GM12878 (cell line): ENCODE measurements around the gene PLEKHA7. TPM values are rescaled to one million over a fixed set of nuclear protein-coding genes. Genes with fewer than 3 reads are reported as not detected.

Experiments used
- ATAC-seq: fragments of 200-7000 bp; cut with Tn5 transposase; 3 replicates; pipeline ENCODE4 v1.9.1; 2020; ENCODE audit warnings: mild to moderate bottlenecking, moderate library complexity
- BruUV-seq: library from RNA; stranded (reverse); fragments of 400-500 nt; replicated peaks from 2 replicates; lab custom pipeline; 2021; lab: Mats Ljungman, UMichigan
- CTCF ChIA-PET: fragments of 300-600 bp; sonication (Branson Sonifier 250); formaldehyde crosslinking; extraction: SDS; loops from one replicate; lab custom pipeline; 2021; ENCODE audit warnings: inconsistent platforms; lab: Yijun Ruan, JAX
- POLR2A ChIA-PET: fragments of 350-600 bp; formaldehyde crosslinking; extraction: SDS; loops from one replicate; lab custom pipeline; 2021; ENCODE audit warnings: inconsistent platforms; lab: Charles Lee
- RAD21 ChIA-PET: fragments of 300-600 bp; sonication (Branson Sonifier 250); formaldehyde crosslinking; loops from one replicate; lab custom pipeline; 2023; ENCODE audit warnings: antibody characterized with exemption; ENCODE audit not compliant: unreplicated experiment; lab: Charles Lee
- SMC1A ChIA-PET: fragments of 300-600 bp; sonication (Branson Sonifier 250); formaldehyde crosslinking; loops from one replicate; lab custom pipeline; 2023; ENCODE audit not compliant: unreplicated experiment, uncharacterized antibody; lab: Charles Lee
- DNase-seq: peaks from one replicate; pipeline ENCODE4 v3.0.0-alpha.2; 2011; ENCODE audit warnings: low read depth, low spot score
- FAIRE-seq: peaks from 3 replicates; lab custom pipeline; 2011; peaks lifted over from hg19 to GRCh38; lab: Jason Lieb, UNC
- H2AFZ ChIP-seq: 2 replicates; pipeline ENCODE4 v1.6.0; 2011; ENCODE audit warnings: low read depth, low read length, control low read depth; ENCODE audit not compliant: control insufficient read depth
- H3K27ac ChIP-seq: 2 replicates; pipeline ENCODE4 v1.5.1; 2011; ENCODE audit warnings: control low read depth; ENCODE audit not compliant: control insufficient read depth, insufficient read depth
- H3K27me3 ChIP-seq, 2 experiments: replicated peaks in 1 of 2; 2 replicates each; pipeline versions ENCODE4 v1.6.0 to v1.6.1; 2011; ENCODE audit warnings: low read length in 1 of 2; ENCODE audit not compliant: control insufficient read depth in 2 of 2, insufficient read depth in 2 of 2
- H3K36me3 ChIP-seq, 2 experiments: 2 replicates each; pipeline ENCODE4 v1.5.1; 2011; ENCODE audit warnings: low read length in 1 of 2; ENCODE audit not compliant: control insufficient read depth in 2 of 2, insufficient read depth in 2 of 2
- H3K4me1 ChIP-seq: 2 replicates; pipeline ENCODE4 v1.6.1; 2011; ENCODE audit warnings: mild to moderate bottlenecking, low read length, moderate library complexity, mixed read lengths; ENCODE audit not compliant: control insufficient read depth, insufficient read depth
- H3K4me2 ChIP-seq: 2 replicates; pipeline ENCODE4 v1.6.0; 2011; ENCODE audit warnings: control low read depth; ENCODE audit not compliant: control insufficient read depth, insufficient read depth
- H3K4me3 ChIP-seq: fragments of 200-600 bp; sonication (generic); 2 replicates; pipeline ENCODE4 v1.5.1; 2016
- H3K79me2 ChIP-seq: 2 replicates; pipeline ENCODE4 v1.6.0; 2011; ENCODE audit warnings: low read length; ENCODE audit not compliant: control insufficient read depth, insufficient read depth
- H3K9ac ChIP-seq: 2 replicates; pipeline ENCODE4 v1.8.0; 2011; ENCODE audit warnings: low read length, control low read depth, mixed read lengths; ENCODE audit not compliant: control insufficient read depth, insufficient read depth
- H3K9me3 ChIP-seq: replicated peaks from 3 replicates; pipeline ENCODE4 v1.5.1; 2011; ENCODE audit warnings: mild to moderate bottlenecking, low read length; ENCODE audit not compliant: control insufficient read depth, insufficient read depth
- H4K20me1 ChIP-seq: 2 replicates; pipeline ENCODE4 v1.6.0; 2011; ENCODE audit not compliant: control insufficient read depth, insufficient read depth
- BACH1 ChIP-seq: fragments of 450-650 bp; IDR thresholded peaks from 2 replicates; pipeline ENCODE4 v1.6.1; 2017; ENCODE audit warnings: mild to moderate bottlenecking, borderline replicate concordance
- JUNB ChIP-seq: IDR thresholded peaks from 2 replicates; pipeline ENCODE4 v1.6.1; 2016; ENCODE audit warnings: antibody characterized with exemption, mild to moderate bottlenecking
- MEF2B ChIP-seq: fragments of 450-650 bp; IDR thresholded peaks from 2 replicates; pipeline ENCODE4 v1.6.1; 2018; ENCODE audit warnings: mild to moderate bottlenecking, moderate library complexity; ENCODE audit not compliant: partially characterized antibody, poor library complexity, severe bottlenecking
- NR2C2 ChIP-seq: IDR thresholded peaks from 2 replicates; pipeline ENCODE4 v1.6.1; 2011; ENCODE audit warnings: borderline replicate concordance, low read depth; ENCODE audit not compliant: control insufficient read depth, insufficient read length
- RELA ChIP-seq: fragments of 450-650 bp; IDR thresholded peaks from 2 replicates; pipeline ENCODE4 v1.8.0; 2014; ENCODE audit warnings: borderline replicate concordance; ENCODE audit not compliant: partially characterized antibody
- TCF12 ChIP-seq: IDR thresholded peaks from 2 replicates; pipeline ENCODE4 v1.6.1; 2011; ENCODE audit warnings: low read depth, mild to moderate bottlenecking, low read length
- ZNF207 ChIP-seq: fragments of 450-650 bp; IDR thresholded peaks from 2 replicates; pipeline ENCODE4 v1.6.1; 2014; ENCODE audit warnings: antibody characterized with exemption, mild to moderate bottlenecking, borderline replicate concordance
- ZZZ3 ChIP-seq: IDR thresholded peaks from 2 replicates; pipeline ENCODE4 v1.6.1; 2011; ENCODE audit warnings: low read depth; ENCODE audit not compliant: control insufficient read depth, insufficient read length
- WGBS: methylation state at CpG from one replicate; pipeline ENCODE4 v1.1.6; 2016; ENCODE audit warnings: low lambda C conversion rate; ENCODE audit not compliant: insufficient replicate concordance, insufficient coverage; ENCODE audit errors: missing lambda C conversion rate; 5-methylcytosine and 5-hydroxymethylcytosine counted together
- in situ Hi-C: fragments of 300-500 bp; cut with MboI; formaldehyde crosslinking; loops from 9 replicates; pipeline ENCODE4 v1.14.3; 2018; ENCODE audit warnings: mixed read lengths
- intact Hi-C: fragments of 100-400 bp; cut with micrococcal nuclease; formaldehyde crosslinking; loops from one replicate; pipeline ENCODE4 v1.14.2; 2022; ENCODE audit not compliant: unreplicated experiment
- polyA plus RNA-seq, 11 experiments: library from polyadenylated mRNA; depleted of rRNA in 4 of 11; unstranded in 6 of 11; stranded (reverse) in 5 of 11; fragments of >200 nt; fragmentation: Nextera tagmentation in 4 of 11; fragmentation: Illumina TruSeq in 1 of 11; extraction: Ambion mirVana in 4 of 11; extraction: Trizol in 1 of 11; gene quantifications; 1 replicate in 1 of 11; 2 replicates in 10 of 11; pipeline versions ENCODE4 v1.2.1 to v1.2.3, GENCODE V29; 2011 to 2016; ENCODE audit warnings: inconsistent platforms in 2 of 11, missing spikeins in 2 of 11, low read depth in 1 of 11
- total RNA-seq, 4 experiments: library from RNA; depleted of rRNA in 3 of 4; stranded (reverse); fragments of >200 nt in 3 of 4; fragmentation: Illumina TruSeq in 1 of 4; extraction: Trizol in 1 of 4; gene quantifications; 2 replicates each; pipeline versions ENCODE4 v1.2.1 to v1.2.3, GENCODE V29; 2013 to 2021
- TF ChIP-seq, protein P1 (sequence below): IDR thresholded peaks from 2 replicates; pipeline ENCODE4 v1.6.1; 2012; ENCODE audit warnings: low read depth, low read length, improper control_type of control experiment
- TF ChIP-seq, protein P2 (sequence below): IDR thresholded peaks from 2 replicates; pipeline ENCODE4 v1.6.1; 2012; ENCODE audit warnings: improper control_type of control experiment, low read depth, low read length; ENCODE audit not compliant: insufficient replicate concordance

Gene PLEKHA7
- total and polyA plus RNA-seq, 10 of the 15 experiments (the other 5 are each of a cell fraction or from before 2014, with no cell fraction given) = 0.45 to 5.3 (median 2.1) TPM

DNA sequence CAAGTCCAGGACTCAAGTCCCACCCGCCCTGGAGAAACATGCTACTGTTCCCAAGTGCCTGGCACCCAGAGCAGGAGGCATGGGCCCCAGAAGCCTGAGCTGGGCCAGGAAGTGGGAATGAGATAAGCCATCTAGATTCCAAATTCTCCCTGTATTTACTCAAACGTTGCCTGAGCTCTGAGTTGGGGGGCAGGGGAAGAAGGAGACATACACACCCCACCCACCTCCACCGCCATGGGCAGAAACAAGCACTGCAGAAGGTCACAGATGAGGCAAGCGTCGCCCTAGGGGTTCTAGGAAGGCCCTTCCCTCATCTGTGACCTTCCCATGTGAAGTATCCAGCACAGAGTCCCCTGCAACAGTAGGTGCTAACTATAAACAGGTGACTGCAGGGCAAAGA, 54.0 kb downstream of the PLEKHA7 start:
- DNase-seq (no peak), ATAC-seq (no peak), FAIRE-seq (no peak)
- ChIA-PET RAD21 (interaction anchor here (0.5 to 1.5 kb wide), 2 partner anchors 16 to 177 kb away, joined by 3 read pairs; no protein-coding TSS in a partner anchor), SMC1A (interaction anchor here (0.6 to 1.8 kb wide), 7 partner anchors 9 to 135 kb away, joined by 3 to 5 read pairs (median 3); no protein-coding TSS in a partner anchor), POLR2A (no interaction called here), CTCF (interaction anchor here (0.7 to 1.4 kb wide), 3 partner anchors 23 to 78 kb away, joined by 3 read pairs; no protein-coding TSS in a partner anchor)
- H3K4me2 ChIP-seq = no peak overlapping the region
- in situ Hi-C loops = no loop called here
- no peak overlapping the region for H3K9ac ChIP-seq
- TF ChIP-seq MEF2B = no peak
- TF ChIP-seq, protein P1, sequence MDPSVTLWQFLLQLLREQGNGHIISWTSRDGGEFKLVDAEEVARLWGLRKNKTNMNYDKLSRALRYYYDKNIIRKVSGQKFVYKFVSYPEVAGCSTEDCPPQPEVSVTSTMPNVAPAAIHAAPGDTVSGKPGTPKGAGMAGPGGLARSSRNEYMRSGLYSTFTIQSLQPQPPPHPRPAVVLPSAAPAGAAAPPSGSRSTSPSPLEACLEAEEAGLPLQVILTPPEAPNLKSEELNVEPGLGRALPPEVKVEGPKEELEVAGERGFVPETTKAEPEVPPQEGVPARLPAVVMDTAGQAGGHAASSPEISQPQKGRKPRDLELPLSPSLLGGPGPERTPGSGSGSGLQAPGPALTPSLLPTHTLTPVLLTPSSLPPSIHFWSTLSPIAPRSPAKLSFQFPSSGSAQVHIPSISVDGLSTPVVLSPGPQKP = no peak
- TF ChIP-seq ZNF207 = no peak
- TF ChIP-seq ZZZ3 = no peak
- no peak for TF ChIP-seq RELA
- TF ChIP-seq, protein P2, sequence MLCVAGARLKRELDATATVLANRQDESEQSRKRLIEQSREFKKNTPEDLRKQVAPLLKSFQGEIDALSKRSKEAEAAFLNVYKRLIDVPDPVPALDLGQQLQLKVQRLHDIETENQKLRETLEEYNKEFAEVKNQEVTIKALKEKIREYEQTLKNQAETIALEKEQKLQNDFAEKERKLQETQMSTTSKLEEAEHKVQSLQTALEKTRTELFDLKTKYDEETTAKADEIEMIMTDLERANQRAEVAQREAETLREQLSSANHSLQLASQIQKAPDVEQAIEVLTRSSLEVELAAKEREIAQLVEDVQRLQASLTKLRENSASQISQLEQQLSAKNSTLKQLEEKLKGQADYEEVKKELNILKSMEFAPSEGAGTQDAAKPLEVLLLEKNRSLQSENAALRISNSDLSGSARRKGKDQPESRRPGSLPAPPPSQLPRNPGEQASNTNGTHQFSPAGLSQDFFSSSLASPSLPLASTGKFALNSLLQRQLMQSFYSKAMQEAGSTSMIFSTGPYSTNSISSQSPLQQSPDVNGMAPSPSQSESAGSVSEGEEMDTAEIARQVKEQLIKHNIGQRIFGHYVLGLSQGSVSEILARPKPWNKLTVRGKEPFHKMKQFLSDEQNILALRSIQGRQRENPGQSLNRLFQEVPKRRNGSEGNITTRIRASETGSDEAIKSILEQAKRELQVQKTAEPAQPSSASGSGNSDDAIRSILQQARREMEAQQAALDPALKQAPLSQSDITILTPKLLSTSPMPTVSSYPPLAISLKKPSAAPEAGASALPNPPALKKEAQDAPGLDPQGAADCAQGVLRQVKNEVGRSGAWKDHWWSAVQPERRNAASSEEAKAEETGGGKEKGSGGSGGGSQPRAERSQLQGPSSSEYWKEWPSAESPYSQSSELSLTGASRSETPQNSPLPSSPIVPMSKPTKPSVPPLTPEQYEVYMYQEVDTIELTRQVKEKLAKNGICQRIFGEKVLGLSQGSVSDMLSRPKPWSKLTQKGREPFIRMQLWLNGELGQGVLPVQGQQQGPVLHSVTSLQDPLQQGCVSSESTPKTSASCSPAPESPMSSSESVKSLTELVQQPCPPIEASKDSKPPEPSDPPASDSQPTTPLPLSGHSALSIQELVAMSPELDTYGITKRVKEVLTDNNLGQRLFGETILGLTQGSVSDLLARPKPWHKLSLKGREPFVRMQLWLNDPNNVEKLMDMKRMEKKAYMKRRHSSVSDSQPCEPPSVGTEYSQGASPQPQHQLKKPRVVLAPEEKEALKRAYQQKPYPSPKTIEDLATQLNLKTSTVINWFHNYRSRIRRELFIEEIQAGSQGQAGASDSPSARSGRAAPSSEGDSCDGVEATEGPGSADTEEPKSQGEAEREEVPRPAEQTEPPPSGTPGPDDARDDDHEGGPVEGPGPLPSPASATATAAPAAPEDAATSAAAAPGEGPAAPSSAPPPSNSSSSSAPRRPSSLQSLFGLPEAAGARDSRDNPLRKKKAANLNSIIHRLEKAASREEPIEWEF = no peak
- TF ChIP-seq BACH1 = no peak
- no peak for TF ChIP-seq TCF12
- TF ChIP-seq NR2C2 = no peak
- TF ChIP-seq JUNB = no peak
- peaks cover 11% of the 10 kb centered on the region for H3K4me1 ChIP-seq
- H3K27ac ChIP-seq = no peak overlapping the region
- H3K79me2 ChIP-seq = no peaks in the 10 kb centered on the region
- H3K27me3 ChIP-seq = no peaks in the 10 kb centered on the region
- no peaks in the 10 kb centered on the region for H3K9me3 ChIP-seq
- no peaks in the 10 kb centered on the region for H4K20me1 ChIP-seq
- WGBS = 29% methylated on average over 5 of the region's 5 CpGs
- BruUV-seq = no TSS peak
- no peak overlapping the region for H3K4me3 ChIP-seq
- no peaks in the 10 kb centered on the region for H3K36me3 ChIP-seq
- intact Hi-C loops = no loop called here
- H2AFZ ChIP-seq = no peak overlapping the region
